CD4-positive, alpha-beta T cell treated with Interleukin-12 subunit alpha and Interleukin-12 subunit beta, for 1 hour (primary cell): ENCODE results near the gene SMIM35.
"Not testable (repeated sequence)": the region's sequence is repeated elsewhere in the genome, so short reads cannot be mapped to it uniquely, and the experiment has no call there.

Source experiments
- DNase-seq: peaks from one replicate; pipeline ENCODE4 v3.0.0-alpha.2; 2020

The SMIM35 gene

DNA sequence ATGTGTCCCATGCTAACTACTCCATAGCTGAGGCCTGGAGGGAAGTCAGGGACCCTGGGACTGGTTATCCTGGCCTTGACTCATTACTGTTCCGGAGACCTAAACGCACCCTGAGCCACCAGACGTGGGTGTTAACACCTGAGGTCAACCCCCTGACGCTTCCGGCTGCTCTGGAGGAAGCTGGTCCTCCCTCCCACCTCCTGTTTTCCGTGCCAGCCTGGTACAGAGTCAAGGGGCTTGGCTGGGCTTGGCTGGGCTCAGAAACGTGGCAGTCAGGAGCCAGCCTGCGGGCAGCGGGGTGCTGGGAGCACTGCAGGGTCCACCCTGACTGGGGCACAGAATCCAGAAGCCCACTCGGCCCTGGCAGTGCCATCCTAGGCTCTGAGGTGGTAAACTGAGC lies 7.3 kb downstream of the SMIM35 start:
- peak; percentile 24 for DNase-seq

DNA sequence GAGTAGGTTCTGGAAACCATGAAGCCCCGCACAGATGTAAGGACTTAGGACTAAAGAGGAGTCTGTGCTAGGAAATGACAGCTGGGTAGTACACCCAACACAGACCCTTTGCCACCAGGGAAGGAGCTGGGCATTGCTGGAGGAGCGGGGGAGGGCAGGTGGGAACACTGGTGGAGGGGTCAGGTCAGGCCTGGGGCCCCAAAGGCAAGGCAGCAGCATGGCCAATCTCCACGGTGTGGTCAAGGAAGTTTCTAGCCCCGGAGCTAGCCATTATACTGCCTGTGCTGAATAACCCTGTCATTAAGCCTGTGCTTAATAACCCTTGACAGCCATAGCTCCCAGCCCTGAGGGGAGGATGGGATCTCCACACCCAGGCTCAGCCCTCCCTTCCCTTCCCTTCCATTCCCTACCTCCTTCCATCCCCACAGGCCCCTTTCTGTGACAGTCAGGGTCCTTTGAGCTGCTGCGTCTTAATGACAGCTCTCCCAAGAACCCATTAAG lies 7.8 kb downstream of the SMIM35 start:
- no peak for DNase-seq

DNA sequence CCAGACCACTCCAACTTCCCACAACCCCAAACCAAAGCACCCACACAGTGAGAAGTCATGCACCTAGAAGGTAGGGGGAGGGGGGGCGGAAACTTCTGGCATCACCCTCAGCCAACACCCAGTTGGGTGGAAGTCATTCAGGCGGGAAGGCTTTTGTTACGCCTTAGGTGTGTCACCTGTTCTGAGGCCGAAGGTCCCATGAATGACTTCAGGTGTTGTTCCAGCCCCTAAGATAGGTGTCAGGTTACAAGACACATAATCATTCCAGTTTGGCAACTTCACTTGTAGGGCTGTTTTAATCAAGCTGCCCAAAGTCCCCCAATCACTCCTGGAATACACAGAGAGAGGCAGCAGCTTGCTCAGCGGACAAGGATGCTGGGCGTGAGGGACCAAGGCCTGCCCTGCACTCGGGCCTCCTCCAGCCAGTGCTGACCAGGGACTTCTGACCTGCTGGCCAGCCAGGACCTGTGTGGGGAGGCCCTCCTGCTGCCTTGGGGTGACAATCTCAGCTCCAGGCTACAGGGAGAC lies 9.9 kb downstream of the SMIM35 start, which contains the start of gene TMPRSS4:
TMPRSS4 (plus strand) TSS at position 325 of the 528 bp plus-strand sequence. CDS start 225 bp downstream, outside the sequence.
- no peak for DNase-seq

DNA sequence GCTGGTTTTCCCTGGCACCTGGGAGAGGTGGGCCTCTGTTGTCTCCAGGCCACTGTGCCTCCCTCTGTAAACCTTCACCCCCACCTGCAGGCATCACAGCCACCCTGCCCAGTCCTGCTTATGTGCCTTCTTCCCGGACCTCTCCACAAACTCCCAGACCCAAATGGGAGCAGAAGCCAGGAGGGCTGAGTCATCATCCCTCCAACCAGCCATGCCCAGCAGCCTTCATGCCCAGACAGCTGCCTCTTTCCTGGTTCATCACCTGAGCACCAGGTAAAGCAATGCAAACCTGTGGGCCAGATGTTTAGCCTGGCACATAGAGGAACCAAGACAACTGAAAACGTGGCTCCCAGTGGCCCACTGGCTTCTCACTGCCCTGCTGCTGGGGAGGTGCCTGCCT lies 12.0 kb downstream of the SMIM35 start:
- DNase-seq: no peak

DNA sequence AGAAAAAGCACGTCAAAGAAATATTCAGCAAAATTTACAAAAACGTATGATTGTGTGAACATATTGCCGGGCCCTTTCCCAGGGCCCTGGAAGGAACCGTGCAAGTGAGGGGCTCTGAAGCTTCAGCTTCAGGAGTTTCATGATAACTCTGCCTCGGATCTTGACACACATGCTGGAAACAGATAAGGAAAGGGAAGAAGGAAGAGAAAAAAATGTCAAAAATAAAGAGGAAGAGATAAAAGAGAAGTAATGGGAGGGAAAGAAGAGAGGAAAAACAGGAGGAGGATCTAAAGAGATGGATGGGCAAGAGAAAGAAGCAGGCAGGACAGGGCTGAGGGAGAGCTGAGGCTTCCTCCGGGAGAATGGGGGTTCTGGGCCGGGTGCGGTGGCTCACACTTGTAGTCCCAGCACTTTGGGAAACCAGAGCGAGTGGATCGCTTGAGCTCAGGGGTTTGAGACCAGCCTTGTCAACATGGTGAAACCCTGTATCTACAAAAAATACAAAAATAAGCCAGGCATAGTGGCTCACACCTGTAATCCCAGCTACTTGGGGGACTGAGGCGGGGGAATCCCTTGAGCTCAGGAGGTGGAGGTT lies 12.6 kb downstream of the SMIM35 start:
- no peak for DNase-seq

DNA sequence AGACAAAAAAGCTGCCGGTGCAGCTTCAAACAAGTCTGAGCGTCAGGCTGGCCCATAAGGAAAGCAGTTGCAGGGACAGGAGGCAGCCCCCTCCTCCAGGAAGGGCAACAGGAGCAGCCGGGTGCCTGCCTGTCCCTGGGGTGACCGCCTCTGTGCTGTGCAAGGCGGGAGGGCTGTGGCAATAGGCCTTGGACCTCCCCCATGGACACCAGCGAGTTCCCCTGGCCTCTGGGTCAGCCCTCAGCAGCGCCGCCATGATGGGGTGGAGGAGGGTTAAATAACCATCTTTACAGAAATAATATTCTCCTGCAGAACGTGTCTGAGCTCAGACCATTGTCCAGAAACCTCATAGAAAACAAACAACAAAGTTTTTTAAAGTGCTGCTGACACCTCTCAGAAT lies 13.2 kb downstream of the SMIM35 start:
- DNase-seq: no peak

DNA sequence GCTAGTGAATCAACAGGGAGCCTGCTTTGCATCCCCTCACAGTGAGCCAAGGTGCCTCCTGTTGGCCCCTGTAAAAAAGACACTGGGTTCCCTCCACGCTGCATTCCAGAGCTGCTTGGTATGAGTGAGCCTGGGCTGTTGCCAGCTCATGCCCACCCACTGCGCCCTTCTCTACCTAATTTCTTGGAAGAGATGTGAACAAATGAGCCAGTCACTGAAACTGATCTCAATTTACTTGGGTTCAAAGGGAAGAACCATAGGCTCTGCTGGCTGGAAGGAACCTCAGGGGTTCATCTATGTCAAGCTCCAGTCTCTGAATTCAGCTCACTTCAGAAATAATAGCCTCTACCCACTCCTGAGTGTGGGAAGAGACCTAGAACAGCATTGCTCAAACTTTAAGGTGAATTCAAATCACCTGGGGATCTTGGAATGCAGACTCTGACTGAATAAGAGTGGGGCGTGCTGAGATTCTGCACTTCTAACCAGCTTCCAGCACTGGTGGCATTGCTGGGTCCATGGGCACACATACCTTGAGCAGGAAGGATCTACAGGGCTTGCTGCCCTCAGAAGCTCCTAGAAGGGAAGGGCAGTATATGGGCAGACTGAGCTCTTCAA lies 15.2 kb downstream of the SMIM35 start:
- DNase-seq: no peak

DNA sequence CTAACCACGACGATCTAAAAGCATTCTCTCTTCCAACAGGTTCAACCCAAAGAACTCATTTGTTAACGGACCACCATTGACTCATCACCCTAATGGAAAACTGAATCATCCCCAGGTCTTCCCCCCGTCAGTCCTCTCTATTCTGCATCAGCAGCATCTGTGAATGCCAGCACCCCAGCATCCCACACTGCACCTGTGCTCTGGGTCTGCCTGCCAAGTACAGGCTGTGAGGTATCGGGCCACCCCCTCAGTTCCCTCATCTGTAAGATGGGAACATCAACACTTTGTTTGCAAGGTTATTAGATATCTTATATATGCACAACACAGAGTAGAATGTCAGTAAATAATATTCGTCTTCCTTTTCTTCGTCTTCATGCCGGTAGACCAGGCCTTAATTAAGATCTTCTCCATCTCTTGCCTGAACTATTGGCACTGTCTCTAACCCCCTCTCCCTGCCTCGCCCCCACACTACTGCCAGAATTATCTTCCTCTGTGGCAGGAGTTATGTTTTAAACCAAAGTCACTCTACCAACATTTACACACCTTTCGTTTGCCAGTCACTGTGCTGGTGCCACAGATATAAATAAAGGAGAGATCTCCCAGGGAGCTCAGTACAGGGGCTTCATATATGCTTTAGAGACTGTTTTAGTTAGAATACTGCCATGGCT lies 17.7 kb downstream of the SMIM35 start:
- no peak for DNase-seq

DNA sequence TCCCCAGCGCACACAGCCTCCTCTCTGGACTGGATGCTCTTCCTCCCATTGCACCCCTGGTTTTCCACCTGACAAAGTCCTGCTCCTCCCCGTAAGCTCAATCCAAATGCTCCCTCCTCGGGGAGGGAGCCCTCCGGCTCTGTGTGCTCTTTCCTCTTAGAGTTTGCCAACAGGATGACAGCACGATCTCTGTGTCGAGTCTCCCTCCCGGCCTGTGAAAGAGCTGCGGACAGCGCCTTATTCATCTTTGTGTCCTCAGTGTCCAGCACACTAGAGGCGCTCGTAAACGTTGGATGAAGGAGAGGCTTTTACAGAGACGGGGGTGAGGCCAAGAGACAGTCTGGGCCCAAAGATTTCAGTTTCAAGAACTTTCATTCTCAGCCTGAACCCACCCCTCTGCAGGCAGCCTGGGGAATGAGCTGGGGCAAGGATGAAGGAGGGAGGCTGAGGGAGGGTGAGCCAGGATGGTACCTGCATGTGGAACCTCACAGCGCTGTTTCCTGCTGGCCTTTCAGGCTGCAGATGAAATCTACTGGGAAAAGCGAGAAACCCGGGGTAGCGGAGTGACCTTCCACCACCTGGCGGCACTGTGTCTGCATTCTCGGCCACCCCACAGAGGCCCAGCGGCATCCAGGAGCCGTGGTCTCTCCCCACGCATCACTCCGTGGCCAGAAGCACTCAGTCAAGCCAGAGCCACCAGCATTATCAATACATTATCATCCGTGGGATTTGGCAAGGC lies 18.4 kb downstream of the SMIM35 start:
- DNase-seq: no peak

DNA sequence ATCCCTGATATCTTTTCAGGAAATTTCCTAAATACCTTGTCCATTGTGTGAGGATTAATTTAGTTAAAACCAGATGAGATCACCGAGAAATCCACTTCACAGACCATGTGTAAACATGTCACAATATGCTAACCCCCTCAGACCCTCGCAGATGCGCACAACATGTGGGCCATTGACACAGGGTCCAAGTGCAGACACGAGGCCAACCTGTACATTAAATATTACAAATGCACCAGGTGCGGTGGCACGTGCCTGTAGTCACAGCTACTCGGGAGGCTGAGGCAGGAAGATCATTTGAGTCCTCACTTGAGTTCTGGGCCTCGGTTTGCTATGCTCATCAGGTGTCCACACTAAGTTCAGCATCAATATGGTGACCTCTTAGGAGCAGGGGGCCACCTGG lies 19.8 kb downstream of the SMIM35 start:
- DNase-seq: no peak

DNA sequence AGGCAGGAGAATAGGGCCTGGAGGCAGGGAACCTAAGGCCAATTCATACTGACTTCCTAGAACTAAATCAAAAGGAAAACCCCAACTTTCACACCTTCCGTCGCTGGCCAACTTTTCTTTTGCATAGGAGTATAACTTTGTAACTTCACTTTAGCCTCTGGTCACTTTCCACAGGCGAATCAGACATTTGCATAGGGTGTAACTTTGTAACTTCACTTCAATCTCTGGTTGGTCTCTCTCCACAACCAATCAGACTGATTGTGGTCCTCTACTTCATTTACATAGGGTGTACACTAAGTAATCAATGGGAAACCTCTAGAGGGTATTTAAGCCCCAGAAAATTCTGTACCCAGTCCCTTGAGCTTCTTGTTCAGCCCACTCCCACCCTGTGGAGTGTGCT lies 21.4 kb downstream of the SMIM35 start:
- no peak for DNase-seq

DNA sequence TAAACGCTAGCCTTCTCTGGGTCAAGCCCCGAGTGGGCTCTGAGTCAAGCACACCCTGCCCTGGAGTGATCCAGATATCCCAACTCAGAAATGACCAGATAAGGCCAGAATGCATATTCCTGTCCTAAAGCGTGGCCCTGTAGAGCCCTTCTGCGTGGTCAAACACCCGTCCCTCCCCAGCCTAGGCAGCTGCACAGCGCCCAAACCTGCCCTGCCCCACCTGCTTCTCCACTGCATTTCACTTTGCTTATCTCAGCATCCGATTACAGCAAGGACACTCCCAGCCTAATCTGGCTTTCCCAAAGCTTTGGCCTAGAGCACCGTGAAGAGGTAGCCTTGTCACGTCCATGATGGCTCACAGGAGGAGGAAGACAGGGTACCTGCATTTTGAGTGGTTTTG lies 21.8 kb downstream of the SMIM35 start:
- DNase-seq: no peak

DNA sequence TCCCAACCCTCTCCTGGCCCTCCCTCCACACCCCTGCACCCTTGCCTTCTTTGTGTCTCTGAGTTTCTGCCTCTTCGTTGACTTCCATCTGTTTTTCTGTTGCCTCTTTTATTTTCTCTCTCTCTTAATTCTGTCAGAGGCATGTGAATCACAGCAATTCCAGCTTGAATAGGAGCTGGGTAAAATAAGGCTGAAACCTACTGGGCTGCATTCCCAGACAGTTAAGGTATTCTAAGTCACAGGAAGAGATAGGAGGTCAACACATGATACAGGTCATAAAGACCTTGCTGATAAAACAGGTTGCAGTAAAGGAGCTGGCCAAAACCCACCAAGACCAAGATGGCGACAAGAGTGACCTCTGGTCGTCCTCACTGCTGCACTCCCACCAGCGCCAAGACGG lies 24.1 kb downstream of the SMIM35 start:
- not testable (repeated sequence) for DNase-seq

DNA sequence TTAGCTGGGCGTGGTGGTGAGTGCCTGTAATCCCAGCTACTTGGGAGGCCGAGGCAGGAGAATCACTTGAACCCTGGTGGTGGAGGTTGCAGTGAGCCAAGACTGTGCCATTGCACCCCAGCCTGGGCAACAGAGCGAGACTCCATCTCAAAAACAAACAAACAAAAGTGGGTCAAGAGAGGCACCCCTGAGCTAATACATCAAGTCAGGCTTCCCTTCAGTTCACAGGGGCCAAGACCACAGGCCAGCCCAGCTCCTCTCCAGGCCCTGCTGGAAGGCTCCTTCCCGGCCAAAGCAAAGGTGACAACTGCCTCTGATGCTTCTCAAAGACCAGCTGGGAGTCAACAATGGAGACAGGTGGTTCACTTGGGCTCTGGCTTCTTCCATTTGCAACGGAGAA lies 24.6 kb downstream of the SMIM35 start:
- not testable (repeated sequence) for DNase-seq

DNA sequence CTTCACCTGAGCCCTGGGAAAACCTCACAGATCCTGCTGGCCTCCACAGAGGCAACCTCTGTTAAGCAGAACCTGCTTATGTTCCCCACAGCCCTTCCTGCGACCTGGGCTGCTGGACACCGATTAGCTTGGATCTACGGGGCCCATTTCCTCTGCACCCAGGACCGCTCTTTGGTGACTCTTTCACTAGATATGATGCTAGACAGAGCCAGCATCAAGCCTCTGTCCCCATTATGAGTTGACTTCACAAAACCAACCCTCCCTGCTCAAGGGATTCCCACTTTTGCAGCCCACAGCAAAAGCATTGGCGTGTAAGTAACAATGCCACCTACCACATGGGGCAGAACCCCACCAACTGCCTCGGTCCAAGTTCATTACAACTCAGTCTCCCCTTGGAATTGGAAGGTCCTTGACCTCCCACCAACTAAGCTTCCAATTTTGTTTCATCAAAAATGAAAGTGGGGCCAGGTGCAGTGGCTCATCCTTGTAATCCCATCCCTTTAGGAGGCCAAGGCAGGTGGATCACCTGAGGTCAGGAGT lies 25.1 kb downstream of the SMIM35 start:
- no peak for DNase-seq

DNA sequence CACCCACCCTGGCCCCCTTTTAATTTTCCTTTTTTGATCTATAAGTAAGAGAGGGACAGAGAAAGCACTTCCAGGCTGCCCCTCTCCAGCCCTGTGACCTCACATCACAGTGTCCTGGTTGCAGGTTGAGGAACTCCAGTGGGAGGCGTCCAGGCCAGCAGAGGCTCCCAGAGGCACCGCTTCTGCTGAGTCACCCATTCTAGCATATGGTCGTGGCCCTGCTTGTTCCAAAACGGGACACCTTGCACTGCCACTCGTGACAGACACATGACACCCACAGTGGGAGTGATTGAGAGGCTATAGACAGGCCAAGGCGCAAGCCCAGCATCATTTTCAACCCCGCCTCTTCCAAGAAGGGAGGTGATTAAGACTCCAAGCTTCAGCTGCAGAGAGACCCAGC lies 25.9 kb downstream of the SMIM35 start:
- DNase-seq: no peak

DNA sequence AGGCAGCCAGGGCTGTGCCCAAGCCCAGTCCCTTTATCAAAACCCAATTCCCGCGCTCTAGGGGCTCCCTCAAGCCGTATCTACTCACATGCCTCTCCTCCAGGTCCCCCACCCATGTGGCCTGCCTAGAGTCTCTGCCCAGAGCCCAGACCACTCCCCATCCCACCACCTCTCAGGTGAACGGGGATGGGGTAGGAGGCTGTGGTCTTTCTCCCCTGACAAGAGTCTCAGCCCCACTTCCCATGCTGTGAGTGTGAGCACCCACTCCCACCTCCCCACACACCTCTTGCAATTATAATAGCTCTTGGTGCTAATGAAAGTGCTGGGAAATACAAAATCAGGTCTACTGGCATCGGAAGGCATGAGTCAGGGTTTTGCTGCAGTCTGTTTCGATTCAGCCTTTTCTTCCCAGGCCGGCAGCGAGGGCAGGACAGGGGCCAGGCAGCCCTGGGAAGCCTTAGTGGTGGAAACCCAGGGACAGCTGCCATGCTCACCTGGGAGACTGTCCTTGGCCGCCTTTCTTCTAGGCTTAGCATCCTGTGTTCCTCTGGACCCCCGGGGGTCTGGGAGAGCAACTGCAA lies 26.6 kb downstream of the SMIM35 start:
- no peak for DNase-seq

DNA sequence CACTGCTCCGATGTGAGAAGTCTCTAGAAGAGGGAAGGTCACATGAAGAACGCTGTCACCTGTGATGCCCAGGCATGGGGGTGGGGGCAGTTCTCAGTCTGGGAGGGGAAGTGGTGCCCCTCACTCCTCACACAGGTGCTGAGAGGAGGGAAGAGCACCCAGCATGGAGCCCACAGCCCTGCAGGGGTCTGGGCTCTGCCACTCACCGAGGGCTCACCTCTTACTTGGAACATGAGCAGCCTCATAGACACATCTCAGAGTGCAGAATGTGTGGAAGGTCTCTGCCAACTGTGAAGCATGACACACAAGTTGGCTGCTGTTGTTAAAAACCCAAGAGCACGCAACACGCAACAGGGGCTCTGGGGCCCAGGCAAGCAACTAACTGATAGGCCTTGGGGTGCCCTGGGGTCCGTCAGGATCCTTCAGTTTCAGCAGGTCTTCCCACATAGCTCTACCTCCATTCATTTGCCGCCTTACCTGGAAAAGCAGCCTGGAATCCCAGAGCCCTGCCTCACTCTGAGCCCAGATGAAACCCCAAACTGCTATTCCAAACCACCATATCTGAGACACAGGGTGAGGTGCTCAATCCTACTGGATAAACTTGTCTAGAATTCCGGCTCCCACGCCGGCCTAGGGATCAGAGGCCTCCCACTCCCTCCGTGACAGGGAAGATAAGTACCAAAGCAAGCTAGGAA lies 27.4 kb downstream of the SMIM35 start:
- DNase-seq: no peak

DNA sequence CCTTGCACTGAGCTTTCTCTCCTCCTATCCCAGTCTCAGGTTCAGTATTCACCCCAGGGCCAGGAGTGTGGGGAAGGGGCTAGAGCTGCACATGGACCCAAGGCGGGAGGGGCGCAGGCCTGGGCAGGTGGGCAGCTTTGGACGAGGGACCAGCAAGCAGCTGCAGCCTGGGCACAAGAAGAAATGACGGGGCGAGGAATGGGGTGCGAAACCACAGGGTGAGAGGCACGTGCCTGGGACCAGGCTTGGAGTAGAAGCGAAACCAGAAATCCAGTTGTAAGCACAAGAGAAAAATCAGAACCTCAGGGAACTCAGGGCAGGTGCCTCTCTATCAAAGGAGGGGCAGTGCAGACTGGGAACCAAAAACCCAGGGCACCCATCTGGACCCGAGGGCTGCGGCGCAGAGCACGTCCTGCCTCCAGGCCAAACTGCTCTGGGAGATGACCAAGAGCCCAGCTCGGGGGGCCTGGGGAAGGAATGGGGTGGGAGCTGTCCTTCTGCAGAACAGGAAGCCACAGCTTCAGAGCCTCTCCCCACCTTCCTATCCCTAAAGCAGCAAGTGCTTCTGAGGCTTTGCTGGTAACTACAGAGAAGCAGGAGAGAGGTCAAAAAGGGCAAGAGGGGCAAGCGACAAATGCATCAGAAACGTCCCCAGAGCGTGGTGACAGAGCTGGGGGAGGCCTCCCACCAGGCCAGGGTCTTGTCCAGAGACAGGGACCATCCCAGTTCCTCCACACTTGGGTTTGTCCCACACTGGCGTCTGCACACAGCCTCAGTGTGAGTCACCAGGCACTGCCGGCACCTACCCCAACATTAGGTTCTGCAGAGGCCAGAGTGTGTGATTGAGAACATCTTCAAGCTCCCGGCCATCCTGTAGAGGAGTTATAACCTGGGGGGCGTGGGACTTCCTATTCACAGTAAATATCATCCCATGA lies 28.2 kb downstream of the SMIM35 start:
- no peak for DNase-seq

DNA sequence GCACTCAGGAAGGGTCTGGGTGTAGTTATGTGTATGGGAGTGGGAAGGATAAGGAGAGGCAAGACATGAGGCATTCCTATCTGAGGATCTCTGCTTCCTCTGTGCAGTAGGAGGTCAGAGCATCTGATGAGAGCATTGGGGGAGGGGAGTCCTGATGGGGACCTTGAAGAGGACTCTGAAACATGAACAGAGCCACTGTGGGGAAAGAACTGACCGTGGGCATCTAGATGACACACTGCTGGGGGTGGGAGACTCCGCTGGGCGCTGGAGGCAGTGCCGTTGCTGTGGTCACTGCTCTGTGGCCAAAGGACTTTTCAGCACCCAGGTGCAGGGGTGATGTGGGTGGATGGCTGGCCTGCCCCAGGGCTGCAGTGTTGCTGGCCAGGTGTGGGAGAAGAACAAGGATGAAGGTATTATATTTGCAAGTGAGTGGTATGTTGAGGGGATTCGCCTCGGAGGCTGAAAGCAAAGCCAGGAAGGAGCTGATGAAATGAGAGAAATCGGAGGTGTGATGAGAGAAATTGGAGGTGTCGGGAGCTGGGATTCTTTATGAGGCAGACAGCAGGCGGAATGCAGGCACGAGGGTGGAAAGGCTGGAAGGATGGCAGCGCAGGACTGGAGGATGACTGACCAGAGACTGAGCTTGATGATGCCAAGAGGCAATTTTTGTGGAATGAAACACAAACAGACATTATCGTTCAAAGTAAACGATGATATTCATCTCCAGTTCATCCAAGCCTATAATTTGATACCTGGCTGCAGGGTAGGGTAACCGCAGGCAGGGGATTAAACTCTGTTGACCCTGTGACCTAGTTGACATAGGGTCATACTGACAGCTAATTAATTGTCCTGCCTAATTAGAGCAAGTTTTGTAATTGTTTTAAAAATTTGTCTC lies 29.3 kb downstream of the SMIM35 start:
- DNase-seq: no peak
